Chondrocyte (in vitro differentiated cells): ENCODE results near the gene GLB1L3. TPM values are rescaled to one million over a fixed set of nuclear protein-coding genes. Genes with fewer than 3 reads are reported as not detected.

Experiments
- DNase-seq: peaks from one replicate; pipeline ENCODE4 v3.0.0; 2021; ENCODE audit warnings: mixed read lengths, low spot score
- H3K27ac Mint-ChIP-seq: one replicate; pipeline ENCODE4 v1.8.0; 2021; ENCODE audit warnings: mild to moderate bottlenecking, moderate library complexity, mixed read lengths; ENCODE audit not compliant: unreplicated experiment
- H3K27me3 Mint-ChIP-seq: 2 replicates; pipeline ENCODE4 v1.8.0; 2021; ENCODE audit warnings: low read depth, mixed read lengths
- H3K36me3 Mint-ChIP-seq: 2 replicates; pipeline ENCODE4 v1.8.0; 2021; ENCODE audit warnings: low read depth, mixed read lengths
- H3K4me1 Mint-ChIP-seq: 2 replicates; pipeline ENCODE4 v1.8.0; 2021; ENCODE audit warnings: low read depth, mild to moderate bottlenecking, mixed read lengths
- H3K4me3 Mint-ChIP-seq: one replicate; pipeline ENCODE4 v1.8.0; 2021; ENCODE audit warnings: mild to moderate bottlenecking, moderate library complexity, mixed read lengths; ENCODE audit not compliant: unreplicated experiment
- H3K9me3 Mint-ChIP-seq: 2 replicates; pipeline ENCODE4 v1.8.0; 2021; ENCODE audit warnings: low read depth, mixed read lengths
- CTCF ChIP-seq: fragments of 200-600 bp; sonication (generic); IDR thresholded peaks from 2 replicates; pipeline ENCODE4 v1.5.0; 2021; ENCODE audit warnings: antibody characterized with exemption, mild to moderate bottlenecking, moderate library complexity
- total RNA-seq: library from RNA; stranded (reverse); gene quantifications from 3 replicates; pipeline ENCODE4 v1.2.1, GENCODE V29; 2021

Gene GLB1L3
- total RNA-seq, 1 donor from 2014 or later, result not detected

- Mint-ChIP-seq H3K4me1 (peaks cover 9% of the 10 kb centered on the region), H3K27me3 (peaks cover 19% of the 10 kb centered on the region), H3K27ac (no peak overlapping the region), H3K36me3 (no peaks in the 10 kb centered on the region), H3K4me3 (no peak overlapping the region), H3K9me3 (no peaks in the 10 kb centered on the region)
- no peak for TF ChIP-seq CTCF
- no peak for DNase-seq
Observed at GRCh38 chr11:134345237-134345550, 69.0 kb downstream of the GLB1L3 start.

GRCh38 chr11:134346101-134346975, 70.2 kb downstream of the GLB1L3 start:
- no peak for TF ChIP-seq CTCF
- Mint-ChIP-seq H3K4me3 (no peak overlapping the region), H3K9me3 (no peaks in the 10 kb centered on the region), H3K27ac (no peak overlapping the region), H3K4me1 (peaks cover 9% of the 10 kb centered on the region), H3K36me3 (peaks cover 2% of the 10 kb centered on the region), H3K27me3 (peaks cover 27% of the 10 kb centered on the region)
- DNase-seq, result no peak

- no peak overlapping the region for H3K4me3 Mint-ChIP-seq
- H3K9me3 Mint-ChIP-seq, result no peaks in the 10 kb centered on the region
Observed at GRCh38 chr11:134346976-134347350, 70.8 kb downstream of the GLB1L3 start.

GRCh38 chr11:134347441-134347840, 71.3 kb downstream of the GLB1L3 start:
- H3K27ac Mint-ChIP-seq, result no peak overlapping the region
- H3K36me3 Mint-ChIP-seq, result peaks cover 2% of the 10 kb centered on the region
- no peak for TF ChIP-seq CTCF
- peaks cover 27% of the 10 kb centered on the region for H3K27me3 Mint-ChIP-seq
- no peaks in the 10 kb centered on the region for H3K9me3 Mint-ChIP-seq
- H3K4me1 Mint-ChIP-seq, result peaks cover 9% of the 10 kb centered on the region
- DNase-seq, result no peak
- no peak overlapping the region for H3K4me3 Mint-ChIP-seq

More at GRCh38 chr11:134346976-134347350, 70.8 kb downstream of the GLB1L3 start:
- no peak for TF ChIP-seq CTCF
- peaks cover 2% of the 10 kb centered on the region for H3K36me3 Mint-ChIP-seq
- H3K27me3 Mint-ChIP-seq, result peaks cover 27% of the 10 kb centered on the region
- no peak overlapping the region for H3K27ac Mint-ChIP-seq
- H3K4me1 Mint-ChIP-seq, result peaks cover 9% of the 10 kb centered on the region
- DNase-seq, result no peak

DNA sequence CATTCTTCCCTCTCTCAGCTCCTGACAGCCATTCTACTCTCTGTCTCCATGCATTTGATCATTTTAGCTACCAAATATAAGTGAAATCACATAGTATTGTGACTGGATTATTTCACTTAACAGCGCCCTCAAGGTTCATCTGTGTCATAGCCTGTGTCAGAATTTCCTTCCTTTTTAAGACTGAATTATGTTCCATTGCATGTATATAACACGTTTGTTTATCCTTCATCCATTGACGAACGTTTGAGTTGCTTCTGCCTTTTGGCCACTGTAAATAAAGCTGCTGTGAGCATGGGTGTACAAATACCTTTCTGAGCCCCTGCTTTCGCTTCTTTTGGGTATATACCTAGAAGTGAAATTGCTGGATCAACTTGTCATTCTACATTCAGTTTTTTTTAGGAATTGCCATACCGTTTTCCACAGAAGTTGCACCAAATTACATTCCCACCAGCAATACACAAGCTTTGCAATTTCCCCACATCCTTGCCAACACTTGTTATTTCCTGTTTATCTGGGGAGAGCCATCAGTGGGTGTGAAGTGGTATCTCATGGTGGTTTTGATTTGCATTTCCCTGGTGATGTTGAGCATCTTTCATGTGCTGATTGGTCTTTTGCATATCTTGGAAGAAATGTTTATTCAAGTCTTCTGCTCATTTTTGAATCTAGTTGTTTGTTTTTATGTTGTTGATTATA, 73.1 kb downstream of the GLB1L3 start:
- Mint-ChIP-seq H3K36me3 (peaks cover 4% of the 10 kb centered on the region), H3K27me3 (peaks cover 25% of the 10 kb centered on the region), H3K4me3 (no peak overlapping the region), H3K9me3 (peaks cover 2% of the 10 kb centered on the region), H3K4me1 (peaks cover 9% of the 10 kb centered on the region), H3K27ac (no peak overlapping the region)
- DNase-seq, result no peak
- no peak for TF ChIP-seq CTCF
